HuH-7 (cell line): Measurements from ENCODE around the gene SH2B3.
"Not testable (repeated sequence)": the region's sequence is repeated elsewhere in the genome, so short reads cannot be mapped to it uniquely, and the experiment has no call there.

Source experiments
- DNase-seq: peaks from one replicate; pipeline ENCODE4 v3.0.0; 2011; ENCODE audit warnings: low spot score

The SH2B3 gene

GRCh38 chr12:111405859-111406473 lies at the start of gene SH2B3:
Gene SH2B3, plus strand, starts transcription at chr12:111405923. Its CDS starts 12,223 bp downstream, at chr12:111418146.
- DNase-seq: peak; percentile 69

DNA sequence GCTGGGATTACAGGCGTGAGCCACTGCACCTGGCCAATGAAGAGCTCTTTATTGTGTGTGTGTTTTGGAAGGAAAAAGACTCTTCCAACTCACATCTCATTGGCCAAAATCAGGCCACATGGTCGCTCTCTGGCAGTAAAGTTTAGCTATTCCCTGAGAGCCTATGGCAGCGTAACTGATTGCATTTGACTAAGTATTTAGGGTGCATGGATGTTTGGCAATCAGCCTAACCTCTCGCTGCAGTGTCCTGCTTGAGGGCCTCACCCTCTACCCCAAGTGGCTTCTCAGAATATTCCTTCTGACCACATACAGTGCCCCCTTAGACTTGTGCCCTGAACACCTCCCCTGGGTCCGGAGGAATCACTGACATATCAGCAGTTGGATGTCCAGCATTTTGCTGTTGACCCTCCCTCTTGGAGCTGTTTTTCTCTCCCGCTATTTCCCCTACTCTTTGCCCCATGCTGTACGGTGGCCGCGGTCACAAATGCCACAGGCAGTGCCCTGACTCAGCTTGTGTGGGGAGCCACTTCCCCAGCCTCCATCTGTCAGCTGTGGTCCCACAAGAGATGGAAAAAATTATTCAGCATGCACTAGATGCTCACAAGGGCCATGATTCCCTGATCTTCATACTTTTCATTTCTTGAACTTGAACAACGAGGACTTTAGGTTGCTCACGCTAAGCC lies 46.4 kb upstream of the SH2B3 start:
- DNase-seq: no peak

DNA sequence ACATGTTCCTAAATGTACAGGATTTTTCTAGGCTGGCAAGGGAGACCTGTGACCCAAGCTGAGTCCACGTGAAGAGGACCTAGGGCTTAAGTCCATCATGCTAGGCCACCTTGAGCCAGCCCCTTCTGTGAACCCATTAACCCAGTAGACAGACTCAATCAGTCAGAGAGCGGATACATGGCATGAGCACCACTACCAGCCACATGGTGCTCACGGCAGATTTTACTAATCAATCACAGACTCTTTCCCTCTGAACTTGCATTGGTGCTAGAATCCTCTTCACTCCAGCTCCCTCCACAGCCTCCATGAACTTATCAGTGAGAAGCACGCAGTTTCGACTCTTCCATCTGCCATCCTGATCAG lies 45.8 kb upstream of the SH2B3 start:
- DNase-seq: no peak

- no peak for DNase-seq
Measured at GRCh38 chr12:111360325-111360930, 45.3 kb upstream of the SH2B3 start.

DNA sequence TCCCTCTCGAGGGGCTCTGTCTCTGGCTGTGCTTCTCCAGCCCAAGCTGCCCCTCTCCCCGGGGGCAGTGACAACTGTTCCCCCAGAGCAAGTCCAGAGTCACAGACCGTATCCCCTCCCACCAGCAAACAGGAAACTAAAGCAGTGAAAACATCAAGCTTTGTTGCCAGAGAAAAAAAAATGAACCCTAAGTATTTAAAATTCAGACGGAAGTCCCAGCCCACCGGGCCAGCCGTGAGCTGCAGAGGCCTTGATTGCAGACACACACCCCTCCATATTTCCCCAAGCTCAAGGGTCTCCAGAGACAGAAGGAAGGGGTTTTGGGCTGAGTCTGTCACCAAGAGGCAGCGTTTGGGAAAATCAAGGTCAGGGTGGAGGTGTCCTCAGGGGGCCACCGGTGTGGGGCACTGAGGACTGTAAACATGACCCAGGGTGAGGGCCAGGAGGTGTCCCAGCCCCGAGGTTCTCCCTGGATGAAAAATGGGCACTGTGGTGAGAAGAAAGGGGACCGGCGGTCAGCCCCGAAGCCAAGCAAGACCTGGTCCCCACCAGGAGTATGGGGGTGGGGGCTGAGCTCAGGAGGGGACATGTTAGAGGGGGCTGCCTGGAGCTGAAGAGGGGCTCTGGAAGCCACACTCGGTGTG lies 44.5 kb upstream of the SH2B3 start:
- no peak for DNase-seq

GRCh38 chr12:111361717-111362576 lies 43.8 kb upstream of the SH2B3 start:
- no peak for DNase-seq

- no peak for DNase-seq
Measured at GRCh38 chr12:111362687-111363475, 42.8 kb upstream of the SH2B3 start.

DNA sequence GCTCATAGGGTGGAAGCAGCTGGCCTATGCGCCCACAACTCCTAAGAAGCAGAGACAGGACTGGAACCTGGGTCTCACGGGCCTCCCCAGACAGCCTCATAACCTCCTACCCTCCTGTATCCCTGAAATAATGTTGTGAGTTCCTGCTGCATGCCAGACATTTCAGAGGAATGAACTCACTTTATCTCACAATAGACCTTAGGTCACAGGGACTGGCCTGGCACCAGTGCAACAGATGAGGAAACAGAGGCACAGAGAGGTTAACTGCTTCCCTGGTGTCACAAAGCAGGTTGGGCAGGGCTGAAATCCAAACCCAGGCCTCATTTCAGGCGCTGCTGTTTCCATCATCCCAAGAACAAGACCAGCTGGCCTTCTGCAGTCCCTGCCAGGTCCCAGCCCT lies 42.1 kb upstream of the SH2B3 start:
- DNase-seq: no peak

DNA sequence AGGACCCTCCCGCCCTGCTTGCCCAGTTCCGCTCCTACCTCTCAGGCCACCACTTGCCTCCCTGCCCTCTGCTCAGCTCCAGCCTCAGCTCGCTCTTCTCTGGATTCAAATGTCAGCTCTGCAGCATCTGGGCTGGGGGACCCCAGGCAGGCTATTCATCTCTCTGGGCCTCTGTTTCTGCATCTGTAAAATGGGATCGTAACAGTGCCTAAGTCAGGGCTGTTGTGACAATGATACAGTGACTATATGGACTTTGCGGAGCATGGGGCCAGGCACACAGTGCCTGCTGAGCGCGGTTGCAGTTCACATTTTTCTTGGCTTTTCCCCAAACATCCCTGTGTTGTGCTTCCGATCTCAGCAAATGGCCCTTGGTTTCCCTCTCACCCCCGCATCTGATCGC lies 39.6 kb upstream of the SH2B3 start:
- DNase-seq: no peak

- DNase-seq: no peak
Measured at GRCh38 chr12:111366583-111366982, 39.1 kb upstream of the SH2B3 start.

GRCh38 chr12:111367661-111368221 lies 38.0 kb upstream of the SH2B3 start:
- peak; percentile 85 for DNase-seq

- DNase-seq: no peak
Measured at GRCh38 chr12:111368291-111368787, 37.4 kb upstream of the SH2B3 start.

DNA sequence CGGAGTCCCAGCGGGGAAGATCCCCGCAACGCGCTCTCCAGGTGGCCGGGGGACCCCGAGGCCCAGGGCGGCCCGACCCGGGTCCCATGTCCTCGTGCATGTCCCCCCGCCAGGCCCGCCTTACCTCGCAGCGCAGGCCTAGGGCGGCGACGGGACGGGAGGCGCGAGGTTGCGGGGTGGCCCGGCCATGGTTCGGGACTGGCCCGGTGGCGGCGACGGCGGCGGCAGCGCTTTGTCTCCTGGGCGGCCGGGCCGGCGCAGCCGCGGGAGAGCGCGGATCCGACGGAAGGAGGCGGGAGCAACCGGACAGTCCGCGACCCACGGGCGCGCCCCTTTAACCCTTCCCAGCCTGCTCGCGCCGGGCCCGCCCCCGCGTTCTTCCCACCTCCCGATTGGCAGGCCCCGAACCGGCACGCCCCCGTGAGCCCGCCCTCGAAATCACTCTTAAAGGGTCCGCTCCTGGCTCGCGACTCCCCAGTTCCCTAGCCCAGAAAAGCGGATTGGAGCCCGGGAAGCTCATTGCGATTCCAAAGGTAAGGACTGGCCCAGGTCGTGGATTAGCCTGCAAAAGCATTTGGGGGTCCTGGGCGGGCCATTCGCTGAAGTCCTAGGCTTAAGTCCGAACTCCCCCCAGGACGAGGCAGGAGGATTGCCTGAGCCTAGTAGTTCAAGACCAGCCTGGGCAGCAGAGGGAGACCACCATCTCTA lies 36.8 kb upstream of the SH2B3 start, which contains the start of gene PHETA1:
PHETA1 (minus strand) TSS at position 308 of the 708 bp plus-strand sequence. CDS start 5,668 bp downstream, outside the sequence.
- peak; percentile 97 for DNase-seq

- DNase-seq: no peak
Measured at GRCh38 chr12:111369496-111370220, 36.1 kb upstream of the SH2B3 start.

DNA sequence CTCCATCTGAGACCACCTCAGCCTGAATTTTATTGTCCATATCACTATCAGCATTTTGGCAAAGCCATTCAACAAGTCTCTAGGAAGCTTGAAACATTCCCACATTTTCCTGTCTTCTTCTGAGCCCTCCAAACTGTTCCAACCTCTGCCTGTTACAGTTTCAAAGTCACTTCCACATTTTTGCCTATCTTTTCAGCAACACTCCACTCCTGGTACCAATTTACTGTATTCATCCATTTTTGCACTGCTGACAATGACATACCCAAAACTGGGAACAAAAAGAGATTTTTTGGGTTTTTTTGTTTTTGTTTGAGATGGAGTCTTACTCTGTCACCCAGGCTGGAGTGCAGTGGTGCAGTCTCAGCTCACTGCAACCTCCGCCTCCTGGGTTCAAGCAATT lies 32.5 kb upstream of the SH2B3 start:
- not testable (repeated sequence) for DNase-seq

DNA sequence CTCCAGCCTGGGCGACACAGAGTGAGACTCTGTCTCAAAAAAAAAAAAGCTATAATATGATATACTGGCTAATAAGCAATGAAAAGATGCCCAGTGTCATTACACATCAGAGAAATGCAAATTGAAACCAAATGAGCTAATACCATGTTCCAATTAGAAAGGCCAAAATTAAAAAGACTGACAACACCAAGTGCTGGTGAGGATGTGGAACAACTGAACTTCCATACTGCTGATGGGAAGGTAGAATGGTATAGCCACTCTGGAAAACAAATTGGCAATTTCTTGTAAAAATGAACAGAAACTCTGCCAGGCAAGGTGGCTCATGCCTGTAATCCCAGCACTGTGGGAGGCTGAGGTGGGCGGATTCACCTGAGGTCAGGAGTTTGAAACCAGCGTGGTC lies 28.3 kb upstream of the SH2B3 start:
- DNase-seq: no peak

- DNase-seq: no peak
Measured at GRCh38 chr12:111379942-111380554, 25.7 kb upstream of the SH2B3 start.

DNA sequence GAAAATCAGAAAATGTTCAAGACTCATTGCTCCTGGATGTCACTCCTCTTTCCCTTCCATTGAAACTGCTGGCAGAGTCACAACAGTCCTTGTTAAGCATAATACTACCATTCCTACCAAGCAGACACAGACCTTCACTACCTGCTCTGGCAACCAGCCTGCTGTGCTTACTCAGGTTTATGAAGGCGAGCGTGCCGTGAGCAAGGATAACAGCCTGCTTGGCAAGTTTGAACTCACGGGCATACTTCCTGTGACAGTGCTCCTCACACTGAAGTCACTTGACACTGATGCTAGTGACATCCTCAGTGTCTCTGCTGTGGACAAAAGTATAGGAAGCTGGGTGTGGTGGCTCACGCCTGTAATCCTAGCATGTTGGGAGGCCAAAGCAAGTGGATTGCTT lies 21.1 kb upstream of the SH2B3 start:
- no peak for DNase-seq

GRCh38 chr12:111386885-111387284 lies 18.8 kb upstream of the SH2B3 start:
- no peak for DNase-seq
